ENCODE results near the gene VEGFB. TPM values are rescaled to one million over a fixed set of nuclear protein-coding genes. Genes with fewer than 3 reads are reported as not detected.

The VEGFB gene
- total and polyA plus RNA-seq, 2 of the 8 experiments (the other 6 are each of a cell fraction or from before 2014, with no cell fraction given), result 9.3 to 49.6 TPM

GRCh38 chr11:64230171-64230984, 4.0 kb upstream of the VEGFB start, which contains the start of gene DNAJC4:
TSS of gene DNAJC4 (plus strand) at chr11:64230548. CDS start at chr11:64230855, 307 bp downstream.
- Histone ChIP-seq H2BK12ac (ENCODE audit: low read depth, low read length) (0 out of 2 replicates have a peak within 1 kb of the TSS, but pooled peaks have one; percentile 9), H3K56ac (replicated peaks; ENCODE audit: insufficient read length, low read depth, low read length) (peak within 1 kb of the TSS; percentile 47), H2BK15ac (ENCODE audit: low read length) (no peak within 1 kb of the TSS), H3K4me2 (ENCODE audit: insufficient read depth in 1 of 2, low read depth in 2 of 2, low read length in 2 of 2) (peak within 1 kb of the TSS; percentile 87 to 97), H3K79me2 (ENCODE audit: control insufficient read depth in 1 of 2, insufficient read depth in 2 of 2, low read length in 2 of 2) (no peaks in the 10 kb centered on the region), H4K20me1 (replicated peaks in 1 of 2; ENCODE audit: control insufficient read depth in 1 of 2, insufficient read depth in 2 of 2, low read length in 2 of 2) (peaks cover 0 to 2% of the 10 kb centered on the region in 2 experiments), H3K27me3 (replicated peaks in 1 of 4; ENCODE audit: control insufficient read depth in 3 of 4, extremely low read depth in 1 of 4, insufficient read depth in 3 of 4, low read length in 3 of 4) (peaks cover 0 to 10% (median 6%) of the 10 kb centered on the region in 4 experiments; a peak in 4 of 7 replicates), H3K9me3 (ENCODE audit: insufficient read depth in 2 of 2, low read depth in 1 of 2, low read length in 1 of 2) (no peaks in the 10 kb centered on the region), H3K36me3 (ENCODE audit: control insufficient read depth in 2 of 4, insufficient read depth in 4 of 4, low read length in 3 of 4) (no peaks in the 10 kb centered on the region), H3K27ac (ENCODE audit: low read depth, low read length) (no peak within 1 kb of the TSS; the same call in 1 of the 2 replicates), H2BK120ac (replicated peaks; ENCODE audit: low read depth, low read length) (no peak within 1 kb of the TSS), H2BK5ac (ENCODE audit: low read depth, low read length) (peak within 1 kb of the TSS; percentile 9; the same call in 1 of the 2 replicates), H3K79me1 (ENCODE audit: low read depth, low read length) (no peaks in the 10 kb centered on the region; the same call in 1 of the 2 replicates), H4K91ac (replicated peaks; ENCODE audit: insufficient read length, low read length) (no peak within 1 kb of the TSS), H3K4ac (replicated peaks; ENCODE audit: insufficient read length, low read depth, low read length) (no peak within 1 kb of the TSS), H3K23ac (ENCODE audit: insufficient read length) (no peak within 1 kb of the TSS), H2BK20ac (ENCODE audit: low read length) (no peak within 1 kb of the TSS), H3K14ac (ENCODE audit: insufficient read length) (no peak within 1 kb of the TSS), H3K4me1 (replicated peaks in 1 of 4; ENCODE audit: control insufficient read depth in 3 of 4, insufficient read depth in 4 of 4, low read length in 3 of 4) (peaks cover 0 to 33% (median 14%) of the 10 kb centered on the region in 4 experiments; a peak in 6 of 7 replicates), H3K9ac (replicated peaks in 1 of 4; ENCODE audit: extremely low read depth in 1 of 4, low read depth in 3 of 4, low read length in 3 of 4) (peak within 1 kb of the TSS in 3 of 4 experiments; percentile 38 to 76 (median 44); a peak in 6 of 7 replicates), H4K8ac (ENCODE audit: extremely low read depth, insufficient read depth, low read length) (peak within 1 kb of the TSS; percentile 73), H3K23me2 (ENCODE audit: low read depth, low read length) (peaks cover 24% of the 10 kb centered on the region), H2AK5ac (ENCODE audit: low read depth, low read length) (no peak within 1 kb of the TSS), H2AFZ (ENCODE audit: low read length) (peak within 1 kb of the TSS; percentile 26; the same call in 1 of the 2 replicates), H3K4me3 (ENCODE audit: extremely low read depth in 1 of 4, insufficient read depth in 2 of 4, low read depth in 3 of 4, low read length in 4 of 4) (peak within 1 kb of the TSS; percentile 70 to 80 (median 76)), H4K5ac (ENCODE audit: insufficient read length, low read depth, low read length) (no peak within 1 kb of the TSS), H3K18ac (ENCODE audit: extremely low read depth, low read length) (peak within 1 kb of the TSS; percentile 71)
- DNase-seq (ENCODE audit: low read depth in 1 of 2, low spot score in 2 of 2), result peak in 1 of 2 experiments; percentile 96
- 2% methylated on average over 45 of the region's 62 CpGs; no CpG with 5 or more reads in 1 of the 2 experiments for WGBS, 2 experiments (ENCODE audit: extremely low coverage in 1 of 2, insufficient coverage in 1 of 2, insufficient read length in 1 of 2, insufficient replicate concordance in 2 of 2, low coverage in 1 of 2, low lambda C conversion rate in 2 of 2, missing lambda C conversion rate in 1 of 2)
- FAIRE-seq, result no peak
- ChIA-PET POLR2A (ENCODE audit: partially characterized antibody) (interaction anchor here (0.9 to 11.9 kb wide), 5 partner anchors 16 to 88 kb away, joined by 3 to 190 read pairs (median 3); partner anchors contain the start of genes FKBP2, PLCB3 and PPP1R14B), CTCF (ENCODE audit: partially characterized antibody) (interaction anchor here (0.6 to 8.6 kb wide), 2 partner anchors 24 to 34 kb away, joined by 3 to 51 read pairs; partner anchors contain the start of gene FERMT3)
- TF ChIP-seq ZNF274 (IDR thresholded peaks at IDR 0.05; ENCODE audit: borderline replicate concordance, extremely low read depth, low read length) (no peak), HDAC2 (IDR thresholded peaks at IDR 0.05; ENCODE audit: borderline replicate concordance in 1 of 2, low read depth in 2 of 2, low read length in 2 of 2) (peak in 1 of 2 experiments; percentile 32; a peak in 1 of 4 replicates), CHD2 (IDR thresholded peaks at IDR 0.05; ENCODE audit: low read length) (no peak), SP1 (IDR thresholded peaks at IDR 0.05; ENCODE audit: low read depth, low read length) (peak; percentile 62; the same call in 1 of the 2 replicates), BRCA1 (IDR thresholded peaks at IDR 0.05; ENCODE audit: low read depth, low read length) (no peak), TEAD4 (IDR thresholded peaks at IDR 0.05; ENCODE audit: low read depth, low read length) (no peak), BACH1 (IDR thresholded peaks at IDR 0.05; ENCODE audit: low read length) (0 out of 2 replicates have a peak, but pooled peaks have one; percentile 33), SP4 (IDR thresholded peaks at IDR 0.05; ENCODE audit: low read length) (0 out of 2 replicates have a peak, but pooled peaks have one; percentile 23), CBX8 (IDR thresholded peaks at IDR 0.05; ENCODE audit: borderline replicate concordance, low read depth, low read length) (no peak), TCF12 (IDR thresholded peaks at IDR 0.05; ENCODE audit: low read depth, low read length) (0 out of 2 replicates have a peak, but pooled peaks have one; percentile 4), YY1 (IDR thresholded peaks at IDR 0.05; ENCODE audit: low read depth, low read length) (no peak; the same call in 1 of the 2 replicates), TAF1 (IDR thresholded peaks at IDR 0.05; ENCODE audit: low read depth, low read length) (no peak)

Measured in H1 (cell line).